Activated CD8-positive, alpha-beta memory T cell treated with anti-CD3 and anti-CD28 coated beads, Interleukin-2, amount 50 U/mL, for 1 hour (primary cell): ENCODE results near the gene TMEM134.
"Not testable (repeated sequence)": the region's sequence is repeated elsewhere in the genome, so short reads cannot be mapped to it uniquely, and the experiment has no call there.

Experiments
- DNase-seq: peaks from one replicate; pipeline ENCODE4 v3.0.0-alpha.2; 2020; ENCODE audit errors: extremely low read depth

TMEM134 gene

DNA sequence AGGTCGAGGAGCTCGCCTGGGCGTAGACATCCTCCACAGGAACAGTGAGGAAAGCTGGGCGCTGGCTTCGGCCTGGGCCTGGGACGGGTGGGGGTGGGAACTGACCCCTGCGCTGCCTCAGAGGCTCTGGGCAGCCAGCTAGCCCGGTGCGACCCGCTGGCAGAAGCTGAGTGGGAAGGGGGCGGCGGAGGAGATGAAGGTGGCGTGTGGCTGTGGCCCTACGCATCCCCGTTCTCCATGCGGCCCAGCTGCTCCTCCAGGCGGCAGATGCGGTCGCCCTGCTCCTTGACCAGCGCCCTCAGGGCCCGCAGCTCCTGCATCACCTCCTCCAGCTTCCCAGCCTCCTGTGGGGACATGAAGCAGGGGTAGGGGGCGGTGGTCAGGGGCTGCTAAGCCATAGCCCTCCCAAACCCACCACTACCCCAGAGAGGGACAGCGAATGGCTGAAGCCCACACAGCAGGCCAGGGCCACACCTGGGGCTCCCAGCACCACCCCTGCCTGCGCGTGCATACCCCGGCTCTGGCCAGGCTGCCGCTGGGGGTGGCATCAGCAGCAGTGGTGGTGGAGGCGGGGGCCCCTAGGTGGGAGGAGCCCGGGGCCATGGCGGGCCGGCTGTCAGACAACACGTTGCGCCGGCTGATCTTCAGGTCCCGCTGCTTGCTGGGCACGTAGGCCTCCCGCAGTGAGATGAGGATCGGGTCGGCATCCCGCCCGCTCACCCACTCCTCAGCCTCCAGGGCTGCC is 30.7 kb downstream of the TMEM134 start:
- no peak for DNase-seq

DNA sequence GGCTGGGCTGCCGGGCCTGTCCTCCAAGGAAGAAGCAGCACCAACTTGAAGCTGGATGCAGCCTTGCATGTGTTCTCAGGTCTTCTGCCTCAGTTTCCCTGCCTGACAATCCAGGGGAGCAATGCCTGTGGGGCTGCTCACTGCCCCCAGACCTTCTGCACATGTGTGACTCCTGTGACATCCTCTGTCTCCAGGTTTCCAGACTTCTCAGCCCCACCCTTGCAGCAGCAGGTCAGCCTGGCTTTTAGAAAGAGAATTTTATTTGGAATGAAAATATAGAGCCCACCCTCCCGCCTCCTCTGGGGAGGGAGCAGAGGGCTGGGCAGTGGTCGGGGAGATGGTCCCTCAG is 31.3 kb downstream of the TMEM134 start:
- DNase-seq, result no peak

DNA sequence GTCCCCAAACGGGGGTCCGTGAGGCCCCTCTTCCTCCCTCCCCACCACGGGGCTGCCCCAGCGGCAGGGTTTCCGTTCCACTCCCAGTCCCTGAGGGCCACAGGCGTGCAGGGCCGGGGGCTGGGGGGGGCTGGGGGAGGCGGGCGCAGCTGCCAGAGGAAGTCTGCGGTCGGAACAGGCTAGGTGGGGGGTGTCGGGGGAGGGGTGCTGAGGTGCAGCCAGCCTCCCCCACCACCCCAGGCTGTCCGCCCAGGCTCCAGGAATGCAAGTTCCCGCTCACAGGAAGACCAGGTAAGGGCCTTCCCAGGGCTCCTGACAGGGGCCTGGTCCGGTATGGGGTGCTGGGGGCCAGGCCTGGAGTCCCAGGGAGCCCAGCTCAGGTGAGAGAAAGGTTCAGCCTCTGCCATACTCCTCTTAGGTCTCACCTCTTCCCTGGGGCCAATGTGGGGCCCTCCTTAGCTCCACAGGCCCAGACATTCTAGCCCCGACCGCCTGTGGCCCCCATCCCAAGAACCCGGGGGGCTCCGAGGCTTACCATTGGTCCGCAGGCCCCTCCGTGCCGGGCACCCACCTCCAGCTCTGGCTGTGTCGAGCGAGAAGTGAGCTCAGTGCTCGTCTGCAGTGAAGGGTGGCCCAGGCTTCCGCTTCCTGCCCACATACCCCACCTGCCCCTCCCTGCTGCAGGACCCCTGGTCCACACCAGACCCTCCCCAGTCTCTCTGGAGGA is 31.8 kb downstream of the TMEM134 start, which contains the start of gene PTPRCAP:
TSS of gene PTPRCAP (minus strand) at position 601 of the 727 bp plus-strand sequence. CDS start at position 538, 63 bp downstream.
- DNase-seq, result no peak

DNA sequence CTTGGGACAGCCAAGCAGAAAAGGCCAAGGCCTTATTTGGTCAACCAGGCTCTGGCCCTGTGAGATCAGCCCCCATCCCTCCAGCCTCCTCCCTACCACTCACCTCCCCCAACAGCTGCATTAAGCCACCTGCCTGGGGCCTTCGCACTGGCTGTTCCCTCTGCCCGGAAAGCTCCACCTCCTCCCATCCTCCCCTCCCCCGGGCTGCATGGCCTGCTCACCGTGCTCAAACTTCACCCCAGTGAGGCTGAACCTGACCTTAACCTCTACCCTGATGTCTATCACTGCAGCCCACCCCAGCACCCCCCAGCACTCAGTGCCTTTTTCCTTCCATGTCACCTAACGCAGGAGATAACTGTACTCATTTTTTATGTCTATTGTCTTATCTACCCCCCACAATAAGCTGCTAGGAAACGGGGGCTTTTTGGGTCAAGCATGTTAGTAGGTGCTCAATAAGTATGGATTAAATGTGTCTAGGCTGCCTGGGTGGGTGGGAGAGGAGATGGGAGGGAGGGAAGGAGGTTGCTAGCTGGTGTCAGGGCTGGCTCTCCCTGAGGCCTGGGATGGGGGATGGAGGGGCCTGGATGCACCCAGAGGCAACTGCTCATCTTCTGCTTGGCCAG is 32.5 kb downstream of the TMEM134 start:
- DNase-seq, result no peak

DNA sequence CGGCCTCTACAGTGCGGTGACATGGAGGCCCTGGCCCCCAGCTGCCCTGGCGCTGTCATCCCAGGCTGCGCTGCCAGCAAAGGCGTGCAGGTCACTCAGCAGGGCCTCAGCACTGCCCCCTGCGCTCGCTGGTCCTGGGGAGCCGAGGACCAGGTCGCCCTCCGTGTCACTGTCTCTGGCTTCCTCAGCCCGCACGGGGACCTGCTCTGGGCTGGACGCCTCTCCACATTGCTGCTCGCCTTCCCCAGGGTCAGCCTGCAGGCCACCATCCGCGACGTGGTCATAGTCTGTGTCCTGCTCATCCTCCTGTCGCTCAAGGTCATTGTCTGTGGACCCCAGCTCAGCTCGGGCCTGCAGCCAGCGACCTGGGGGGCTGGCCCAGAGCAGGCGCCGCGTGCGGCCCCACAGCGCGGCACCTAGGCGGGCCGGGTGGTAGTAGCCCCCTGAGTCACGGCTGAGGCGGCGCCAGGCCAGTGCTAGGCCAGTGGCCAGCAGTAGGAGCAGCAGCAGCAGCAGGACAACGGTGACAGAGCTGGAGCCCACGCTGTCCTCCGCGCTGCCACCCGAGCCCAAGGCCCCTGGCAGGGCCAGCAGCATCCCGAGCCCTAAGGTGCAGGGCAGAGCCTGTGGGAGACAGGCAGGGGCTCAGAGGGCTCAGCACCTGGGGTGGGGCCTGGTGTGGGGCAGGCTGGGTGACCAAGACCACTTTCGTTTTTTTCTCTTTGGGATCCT is 33.2 kb downstream of the TMEM134 start:
- no peak for DNase-seq

DNA sequence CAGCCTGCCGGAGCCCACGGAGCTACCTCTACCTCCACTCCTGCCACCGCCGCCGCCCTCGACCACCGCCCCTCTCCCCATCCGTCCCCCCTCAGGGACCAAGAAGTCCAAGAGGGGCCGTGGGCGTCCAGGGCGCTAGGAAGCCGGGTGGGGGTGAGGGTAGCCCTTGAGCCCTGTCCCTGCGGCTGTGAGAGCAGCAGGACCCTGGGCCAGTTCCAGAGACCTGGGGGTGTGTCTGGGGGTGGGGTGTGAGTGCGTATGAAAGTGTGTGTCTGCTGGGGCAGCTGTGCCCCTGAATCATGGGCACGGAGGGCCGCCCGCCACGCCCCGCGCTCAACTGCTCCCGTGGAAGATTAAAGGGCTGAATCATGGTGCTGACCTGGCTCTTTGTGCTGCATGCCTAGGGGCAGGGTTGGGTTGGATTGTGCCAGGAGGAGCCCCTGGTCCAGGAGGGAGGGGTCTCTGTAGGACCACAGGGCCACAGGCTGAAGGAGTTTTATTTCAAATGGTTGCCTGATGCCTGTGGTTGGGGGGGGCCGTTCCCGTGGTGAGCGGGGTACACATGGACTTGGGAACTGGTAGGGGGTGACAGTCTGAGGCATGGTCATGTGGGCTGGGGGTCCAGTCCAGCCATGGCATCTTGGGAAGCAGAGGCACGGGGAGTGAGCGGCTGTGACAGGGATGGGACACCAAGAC is 33.9 kb downstream of the TMEM134 start:
- DNase-seq, result no peak

DNA sequence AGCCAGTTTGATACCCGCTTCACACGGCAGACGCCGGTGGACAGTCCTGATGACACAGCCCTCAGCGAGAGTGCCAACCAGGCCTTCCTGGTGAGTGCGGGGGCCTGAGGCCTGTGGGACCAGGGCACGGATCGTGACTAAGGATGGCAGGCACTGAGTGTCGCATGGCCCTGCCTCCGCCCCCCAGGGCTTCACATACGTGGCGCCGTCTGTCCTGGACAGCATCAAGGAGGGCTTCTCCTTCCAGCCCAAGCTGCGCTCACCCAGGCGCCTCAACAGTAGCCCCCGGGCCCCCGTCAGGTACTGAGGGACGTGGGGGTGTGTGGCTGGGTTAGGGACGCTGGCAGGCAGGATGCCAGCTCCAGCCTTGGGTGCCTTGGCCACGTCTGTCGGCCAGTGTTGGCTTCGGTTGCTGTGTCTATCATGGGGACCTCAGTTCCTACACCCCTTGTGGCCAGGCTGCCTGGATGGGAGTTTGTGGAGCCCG is 34.6 kb downstream of the TMEM134 start:
- DNase-seq, result no peak

DNA sequence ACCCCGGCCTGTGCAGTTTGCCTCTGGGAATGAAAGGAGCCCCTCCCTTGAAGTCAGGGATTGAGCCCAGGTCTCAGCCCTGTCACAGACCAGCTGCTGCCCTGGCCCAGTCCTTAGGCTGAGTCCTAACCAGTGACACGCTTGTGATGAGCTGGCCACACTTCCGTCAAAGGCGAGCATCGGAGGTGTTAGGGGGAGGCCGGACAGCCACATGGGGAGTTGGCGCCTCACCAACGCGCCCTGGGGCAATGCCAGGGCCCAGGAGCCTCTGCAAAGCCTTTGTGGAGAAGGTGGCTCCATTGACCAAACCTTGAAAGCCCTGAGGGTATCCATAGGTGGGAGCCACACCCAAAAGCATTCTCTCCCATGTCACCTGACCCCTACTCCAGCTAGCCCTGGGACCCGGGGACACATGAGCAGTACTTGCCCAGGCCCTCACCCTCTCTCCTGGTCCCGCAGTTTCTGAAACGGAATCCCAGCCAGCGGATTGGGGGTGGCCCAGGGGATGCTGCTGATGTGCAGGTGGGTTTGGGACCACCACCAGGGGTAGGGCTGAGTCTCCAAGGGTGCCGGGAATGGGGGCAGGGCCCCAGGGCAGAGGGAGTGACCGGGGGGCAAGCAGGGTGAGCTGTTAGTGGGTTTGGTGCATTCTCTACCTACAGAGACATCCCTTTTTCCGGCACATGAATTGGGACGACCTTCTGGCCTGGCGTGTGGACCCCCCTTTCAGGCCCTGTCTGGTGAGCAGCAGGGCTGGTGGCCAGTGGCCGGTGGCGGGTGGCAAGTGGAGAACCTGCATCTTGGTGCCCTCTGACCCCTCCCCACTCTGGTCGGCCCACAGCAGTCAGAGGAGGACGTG is 35.3 kb downstream of the TMEM134 start:
- no peak for DNase-seq

DNA sequence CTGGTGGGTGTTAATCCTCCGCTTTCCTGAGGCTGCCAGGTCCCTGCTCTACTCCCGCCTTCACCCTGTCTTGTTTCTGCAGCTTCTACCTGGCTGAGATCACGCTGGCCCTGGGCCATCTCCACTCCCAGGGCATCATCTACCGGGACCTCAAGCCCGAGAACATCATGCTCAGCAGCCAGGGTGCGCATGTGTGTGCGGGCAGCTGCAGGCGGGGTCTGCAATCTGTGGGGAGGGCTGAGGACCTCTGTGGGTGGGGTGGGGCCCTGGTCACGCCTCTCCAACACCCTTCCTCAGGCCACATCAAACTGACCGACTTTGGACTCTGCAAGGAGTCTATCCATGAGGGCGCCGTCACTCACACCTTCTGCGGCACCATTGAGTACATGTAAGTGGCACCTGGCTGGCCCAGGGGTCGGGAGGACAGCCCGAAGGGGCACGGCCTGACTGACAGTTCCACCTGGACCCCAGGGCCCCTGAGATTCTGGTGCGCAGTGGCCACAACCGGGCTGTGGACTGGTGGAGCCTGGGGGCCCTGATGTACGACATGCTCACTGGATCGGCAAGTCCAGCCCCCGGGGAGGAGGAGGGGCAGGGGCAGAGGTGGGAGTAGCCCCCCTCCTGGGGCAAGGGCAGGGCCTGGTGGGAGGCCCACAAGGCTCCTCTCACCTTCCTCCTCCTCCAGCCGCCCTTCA is 36.2 kb downstream of the TMEM134 start:
- no peak for DNase-seq

DNA sequence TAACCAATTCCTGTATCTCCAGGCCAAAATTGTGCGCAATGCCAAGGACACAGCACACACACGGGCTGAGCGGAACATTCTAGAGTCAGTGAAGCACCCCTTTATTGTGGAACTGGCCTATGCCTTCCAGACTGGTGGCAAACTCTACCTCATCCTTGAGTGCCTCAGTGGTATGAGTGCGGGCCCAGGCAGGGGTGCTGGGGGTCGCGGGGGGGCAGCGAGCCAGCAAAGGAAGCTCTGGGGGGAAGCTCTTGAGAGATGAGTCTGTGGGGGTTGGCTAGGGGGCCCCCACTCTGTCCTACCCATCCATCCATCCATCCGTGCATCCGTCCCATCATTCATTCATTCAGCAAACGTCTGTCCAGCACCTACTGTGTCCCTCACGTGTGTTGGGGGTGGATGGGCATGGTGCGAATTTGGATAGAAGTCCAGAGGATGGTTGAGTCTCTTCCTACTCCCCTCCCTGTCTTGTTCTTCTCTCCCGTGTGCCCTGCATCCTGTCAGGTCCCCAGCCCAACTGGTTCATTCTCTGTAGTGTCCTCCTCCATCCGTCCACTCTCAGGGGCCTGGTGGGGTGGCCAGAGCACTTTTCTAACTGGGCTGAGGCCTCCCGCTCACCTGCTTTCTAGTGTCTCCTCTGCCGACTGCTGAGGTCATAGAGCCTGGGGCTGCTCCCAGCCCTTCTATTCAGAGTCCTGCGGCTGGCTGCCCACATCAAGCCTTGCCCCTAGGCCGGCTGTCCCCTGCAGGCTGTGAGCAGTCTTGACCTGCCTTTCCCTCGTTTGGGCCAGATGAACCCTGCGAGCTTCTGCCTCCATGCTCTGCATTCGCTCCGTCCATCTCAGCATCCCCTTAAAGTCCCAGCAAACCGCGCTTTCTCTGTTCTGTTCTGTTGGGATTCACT is 37.5 kb downstream of the TMEM134 start:
- no peak for DNase-seq

DNA sequence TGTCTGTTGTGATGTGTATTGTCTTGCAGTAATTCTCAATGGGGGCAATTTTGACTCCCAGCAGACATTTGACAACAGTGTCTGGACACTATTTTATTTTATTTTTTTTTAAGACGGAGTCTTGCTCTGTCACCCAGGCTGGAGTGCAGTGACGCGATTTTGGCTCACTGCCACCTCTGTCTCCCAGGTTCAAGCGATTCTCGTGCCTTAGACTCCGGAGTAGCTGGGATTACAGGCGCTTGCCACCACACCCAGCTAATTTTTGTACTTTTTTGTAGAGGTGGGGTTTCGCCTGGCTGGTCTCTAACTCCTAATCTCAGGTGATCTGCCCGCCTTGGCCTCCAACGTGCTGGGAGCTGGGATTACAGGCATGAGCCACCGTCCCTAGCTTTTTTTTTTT is 39.3 kb downstream of the TMEM134 start:
- no peak for DNase-seq

DNA sequence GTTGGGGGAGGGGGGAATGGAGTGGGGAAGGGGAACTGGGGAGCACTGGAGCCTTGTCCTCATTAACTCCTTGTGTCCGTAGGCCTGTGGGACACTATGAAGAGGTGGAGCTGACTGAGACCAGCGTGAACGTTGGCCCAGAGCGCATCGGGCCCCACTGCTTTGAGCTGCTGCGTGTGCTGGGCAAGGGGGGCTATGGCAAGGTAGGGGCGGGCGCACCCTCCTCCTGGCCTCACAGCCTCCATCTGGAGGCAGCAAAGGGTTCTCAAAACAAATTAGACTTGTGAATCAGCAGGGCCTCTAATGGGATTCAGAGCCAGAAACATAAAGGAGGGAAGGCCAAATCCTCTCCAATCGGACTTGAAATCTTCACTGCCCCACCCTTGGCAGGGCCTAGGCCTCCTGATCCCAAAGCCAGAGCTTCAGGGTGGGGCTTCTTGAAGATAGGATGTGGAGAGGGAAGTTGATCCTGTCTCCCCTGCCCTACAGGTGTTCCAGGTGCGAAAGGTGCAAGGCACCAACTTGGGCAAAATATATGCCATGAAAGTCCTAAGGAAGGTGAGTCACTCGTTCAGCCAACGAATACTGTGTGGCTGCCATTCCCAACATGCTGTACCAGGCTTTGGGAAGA is 39.9 kb downstream of the TMEM134 start:
- DNase-seq, result no peak

DNA sequence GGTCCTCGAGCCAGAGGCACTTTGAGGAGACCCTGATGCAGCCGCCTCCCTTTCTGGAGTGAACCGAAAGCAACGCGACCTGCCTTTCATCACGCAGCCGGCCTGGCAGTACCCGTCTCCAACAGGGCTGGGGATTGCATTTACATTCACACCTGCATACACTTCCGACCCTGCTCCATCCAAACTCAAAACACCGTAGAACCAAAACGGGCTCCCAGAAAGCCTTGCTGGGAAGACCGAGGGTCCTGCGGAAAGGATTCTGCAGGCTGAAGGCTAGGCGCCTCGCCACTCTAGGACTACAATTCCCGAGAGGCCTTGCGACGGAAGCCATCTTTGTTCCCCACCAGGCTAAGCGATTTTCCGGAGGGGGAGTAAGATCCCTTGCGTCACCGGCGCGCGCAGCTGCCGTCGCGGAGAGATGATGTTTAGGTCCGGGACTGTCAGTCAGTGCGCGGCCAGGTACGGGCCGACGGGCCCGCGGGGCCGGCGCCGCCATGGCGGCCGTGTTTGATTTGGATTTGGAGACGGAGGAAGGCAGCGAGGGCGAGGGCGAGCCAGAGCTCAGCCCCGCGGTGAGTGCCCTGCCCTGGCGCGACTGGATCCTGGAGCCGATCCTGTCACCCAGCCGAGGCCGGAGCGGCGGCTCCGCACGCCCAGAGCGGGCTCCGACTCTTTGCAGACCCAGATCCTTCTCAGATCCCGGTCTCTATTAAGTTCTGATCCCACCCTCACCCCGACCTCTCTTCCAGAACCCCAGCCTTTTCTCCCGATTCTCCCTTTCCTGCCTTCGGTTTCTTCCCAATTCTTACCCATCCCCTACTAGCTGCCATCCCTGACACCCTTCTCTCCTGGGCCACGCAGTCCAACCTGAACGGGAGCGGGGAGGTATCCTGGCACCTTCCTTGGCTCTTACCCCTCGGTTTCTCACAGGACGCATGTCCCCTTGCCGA is 40.7 kb downstream of the TMEM134 start, which contains the start of gene RPS6KB2:
TSS of gene RPS6KB2 (plus strand) at position 443 of the 950 bp plus-strand sequence. CDS start at position 495, 52 bp downstream.
- peak; percentile 93 for DNase-seq

DNA sequence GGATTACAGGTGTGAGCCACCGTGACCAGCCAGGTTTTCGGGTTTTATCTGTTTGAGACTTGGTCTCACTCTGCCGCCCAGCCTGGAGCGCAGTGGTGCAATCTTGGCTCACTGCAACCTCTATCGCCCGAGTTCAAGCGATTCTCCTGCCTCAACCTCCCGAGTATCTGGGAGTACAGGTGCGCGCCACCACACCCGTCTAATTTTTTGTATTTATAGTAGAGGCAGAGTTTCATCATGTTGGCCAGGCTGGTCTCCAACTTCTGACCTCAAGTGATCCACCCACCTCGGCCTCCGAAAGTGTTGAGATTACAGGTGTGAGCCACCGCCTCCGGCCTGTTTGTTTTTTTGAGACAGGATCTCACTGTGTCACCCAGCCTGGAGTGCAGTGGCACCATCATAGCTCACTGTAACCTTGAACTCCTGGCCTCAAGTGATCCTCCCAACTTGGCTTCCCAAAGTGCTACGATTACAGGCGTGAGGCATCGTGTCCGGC is 41.6 kb downstream of the TMEM134 start:
- DNase-seq, result not testable (repeated sequence)

DNA sequence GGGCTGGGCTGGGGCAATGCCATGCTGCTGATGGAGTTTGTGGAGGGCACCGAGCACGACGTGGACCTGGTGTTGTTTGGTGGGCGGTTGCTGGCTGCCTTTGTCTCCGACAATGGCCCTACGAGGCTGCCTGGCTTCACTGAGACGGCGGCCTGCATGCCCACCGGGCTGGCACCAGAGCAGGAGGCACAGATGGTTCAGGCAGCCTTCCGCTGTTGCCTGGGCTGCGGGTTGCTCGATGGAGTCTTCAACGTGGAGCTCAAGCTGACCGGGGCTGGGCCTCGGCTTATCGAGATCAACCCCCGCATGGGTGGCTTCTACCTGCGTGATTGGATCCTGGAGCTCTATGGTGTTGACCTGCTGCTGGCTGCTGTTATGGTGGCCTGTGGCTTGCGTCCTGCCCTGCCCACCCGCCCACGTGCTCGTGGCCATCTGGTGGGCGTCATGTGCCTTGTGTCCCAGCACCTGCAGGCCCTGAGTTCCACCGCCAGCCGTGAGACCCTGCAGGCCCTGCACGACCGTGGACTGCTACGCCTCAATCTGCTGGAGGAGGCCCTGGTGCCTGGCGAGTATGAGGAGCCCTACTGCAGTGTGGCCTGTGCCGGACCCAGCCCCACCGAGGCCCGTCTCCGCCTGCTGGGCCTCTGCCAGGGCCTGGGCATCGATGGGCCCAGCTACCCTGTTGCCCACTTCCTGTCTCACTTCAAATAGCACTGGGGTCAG is 45.0 kb downstream of the TMEM134 start:
- no peak for DNase-seq

DNA sequence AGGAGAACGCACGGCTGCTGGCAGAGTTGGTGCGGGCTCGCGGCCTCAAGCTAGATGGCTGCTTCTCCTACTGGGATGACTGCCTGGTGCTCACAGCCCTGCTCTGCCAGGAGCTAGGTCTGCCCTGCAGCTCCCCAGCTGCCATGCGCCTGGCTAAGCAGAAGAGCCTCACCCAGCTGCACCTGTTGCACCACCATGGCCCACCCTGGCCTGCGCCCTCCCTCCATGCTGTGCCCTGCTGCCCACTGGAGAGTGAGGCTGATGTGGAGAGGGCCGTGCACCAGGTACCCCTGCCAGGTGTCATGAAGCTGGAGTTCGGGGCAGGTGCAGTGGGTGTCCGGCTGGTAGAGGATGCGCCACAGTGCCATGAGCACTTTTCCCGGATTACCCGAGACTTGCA is 45.6 kb downstream of the TMEM134 start:
- DNase-seq, result no peak
